ENCODE data around the gene TENM3.

The TENM3 gene

DNA sequence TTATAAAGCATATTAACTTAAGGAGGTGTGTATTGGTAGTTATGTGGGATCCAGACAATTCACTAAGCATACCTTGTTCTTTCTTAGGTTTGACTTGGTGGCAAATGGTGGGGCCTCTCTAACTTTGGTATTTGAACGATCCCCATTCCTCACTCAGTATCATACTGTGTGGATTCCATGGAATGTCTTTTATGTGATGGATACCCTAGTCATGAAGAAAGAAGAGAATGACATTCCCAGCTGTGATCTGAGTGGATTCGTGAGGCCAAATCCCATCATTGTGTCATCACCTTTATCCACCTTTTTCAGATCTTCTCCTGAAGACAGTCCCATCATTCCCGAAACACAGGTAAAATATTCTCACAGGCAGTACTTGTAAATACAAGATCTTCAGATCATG, 487.6 kb downstream of the TENM3 start:
- no peak for DNase-seq (ENCODE audit: low read depth, low spot score)

DNA sequence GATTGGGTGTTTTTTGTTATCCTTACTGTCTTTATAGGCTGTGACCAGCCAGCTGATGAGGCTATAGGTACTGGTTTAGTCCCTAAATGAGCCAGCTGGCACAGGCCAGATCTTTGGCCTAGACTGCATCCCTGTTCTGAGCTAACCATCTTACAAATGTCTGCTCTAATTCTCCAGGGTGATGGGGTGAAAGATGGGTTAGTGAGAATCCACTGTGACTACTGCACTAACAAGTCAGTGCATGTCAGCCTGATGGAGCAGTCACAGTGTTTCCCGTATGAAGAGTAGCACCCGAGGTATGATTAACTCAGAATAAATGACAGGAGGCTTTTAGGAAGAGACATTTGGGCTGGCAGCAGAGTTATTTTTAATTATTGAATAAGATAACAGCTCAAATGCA, 493.0 kb downstream of the TENM3 start:
- no peak for DNase-seq (ENCODE audit: low read depth, low spot score)

- DNase-seq (ENCODE audit: low read depth, low spot score): no peak
Measured at GRCh38 chr4:182738283-182739047, 495.3 kb downstream of the TENM3 start.

DNA sequence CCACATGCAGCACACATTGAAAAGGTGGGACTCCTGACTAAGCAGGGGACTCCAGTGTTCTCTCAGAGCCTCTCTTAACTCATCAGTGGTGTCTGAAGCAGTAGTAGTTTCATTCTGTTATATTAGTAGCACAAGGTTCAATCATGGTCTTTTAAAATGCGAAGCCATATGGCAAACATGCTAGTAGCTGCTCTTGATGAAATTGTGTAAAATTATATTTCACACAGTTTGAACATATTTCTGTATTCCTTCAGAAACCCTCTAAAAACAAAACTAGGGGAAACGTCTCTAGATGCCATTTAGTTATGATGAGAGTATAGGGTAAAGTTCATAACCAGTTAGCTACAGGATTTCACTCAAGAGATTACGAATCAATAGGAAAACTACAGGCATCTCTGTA, 497.1 kb downstream of the TENM3 start:
- no peak for DNase-seq (ENCODE audit: low read depth, low spot score)

GRCh38 chr4:182741054-182741453, 497.9 kb downstream of the TENM3 start:
- no peak for DNase-seq (ENCODE audit: low read depth, low spot score)

- no peak for DNase-seq (ENCODE audit: low read depth, low spot score)
Measured at GRCh38 chr4:182741914-182742313, 498.7 kb downstream of the TENM3 start.

- DNase-seq (ENCODE audit: low read depth, low spot score): no peak
Measured at GRCh38 chr4:182743815-182744214, 500.6 kb downstream of the TENM3 start.

GRCh38 chr4:182745237-182745636, 502.0 kb downstream of the TENM3 start:
- DNase-seq (ENCODE audit: low read depth, low spot score): no peak

GRCh38 chr4:182746876-182747275, 503.7 kb downstream of the TENM3 start:
- no peak for DNase-seq (ENCODE audit: low read depth, low spot score)

GRCh38 chr4:182748283-182748682, 505.1 kb downstream of the TENM3 start:
- DNase-seq (ENCODE audit: low read depth, low spot score): no peak

GRCh38 chr4:182748949-182749348, 505.7 kb downstream of the TENM3 start:
- no peak for DNase-seq (ENCODE audit: low read depth, low spot score)

GRCh38 chr4:182749667-182750167, 506.5 kb downstream of the TENM3 start:
- no peak for DNase-seq (ENCODE audit: low read depth, low spot score)

DNA sequence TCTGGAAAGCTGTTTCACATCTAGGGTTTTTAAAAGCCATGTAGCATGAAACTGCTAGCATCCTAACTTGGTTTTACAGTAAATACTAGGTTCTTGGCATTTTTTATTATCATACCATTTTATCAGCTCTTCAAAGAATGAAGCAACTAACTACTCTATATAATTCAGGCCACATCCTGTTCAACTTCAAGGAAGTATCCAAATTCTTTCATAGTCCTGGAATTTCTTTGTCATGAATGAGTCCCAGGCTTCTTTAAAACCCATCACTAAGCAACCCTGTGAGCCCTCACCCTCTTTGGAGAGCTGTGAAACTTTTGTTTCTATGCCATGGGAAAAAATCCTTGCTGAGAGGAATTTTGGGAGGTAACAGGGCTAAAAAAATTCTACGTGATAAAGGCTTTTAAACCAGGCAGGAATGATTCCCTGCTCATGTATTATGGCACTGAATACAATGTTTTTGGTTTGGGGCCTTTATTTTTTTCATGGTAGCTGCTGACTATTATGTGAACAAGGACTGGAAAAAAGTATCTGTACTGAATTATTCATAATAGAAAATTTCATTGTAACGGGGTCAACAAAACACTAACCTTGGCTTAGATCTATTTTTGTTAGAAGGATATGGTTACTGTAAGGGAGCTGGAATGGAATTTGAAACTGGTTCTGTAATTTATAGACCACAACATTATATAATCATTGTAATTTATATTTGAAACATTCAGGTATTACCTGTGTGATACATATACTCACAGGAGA, 509.1 kb downstream of the TENM3 start:
- DNase-seq (ENCODE audit: low read depth, low spot score): peak; percentile 85

GRCh38 chr4:182754895-182755294, 511.7 kb downstream of the TENM3 start:
- DNase-seq (ENCODE audit: low read depth, low spot score): no peak

DNA sequence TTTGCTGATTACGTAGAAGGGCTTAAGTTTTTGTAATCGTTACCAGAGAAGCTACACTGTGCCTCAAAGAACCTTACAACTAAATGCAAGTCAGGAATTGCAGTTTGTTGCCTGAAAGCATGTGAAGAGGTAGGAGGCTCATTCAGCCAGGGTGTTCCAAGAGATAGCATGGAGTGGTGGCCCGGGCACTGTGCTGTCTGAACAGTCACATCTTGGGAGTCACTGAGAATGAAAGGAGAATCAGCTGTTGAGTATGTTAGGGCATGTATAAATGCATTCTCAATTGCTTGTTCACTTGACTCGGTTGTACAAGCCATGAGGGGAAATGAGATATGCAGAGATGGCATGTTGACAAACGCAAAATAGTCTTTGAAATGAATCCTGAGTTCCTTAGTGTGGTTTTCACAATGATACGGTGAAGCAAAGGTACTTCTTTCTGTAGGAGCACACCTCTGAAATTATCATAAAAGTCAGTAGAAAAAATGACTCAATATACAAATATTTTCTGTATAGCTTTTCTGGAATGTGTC, 513.0 kb downstream of the TENM3 start:
- DNase-seq (ENCODE audit: low read depth, low spot score): no peak

GRCh38 chr4:182758273-182758672, 515.1 kb downstream of the TENM3 start:
- DNase-seq (ENCODE audit: low read depth, low spot score): no peak

DNA sequence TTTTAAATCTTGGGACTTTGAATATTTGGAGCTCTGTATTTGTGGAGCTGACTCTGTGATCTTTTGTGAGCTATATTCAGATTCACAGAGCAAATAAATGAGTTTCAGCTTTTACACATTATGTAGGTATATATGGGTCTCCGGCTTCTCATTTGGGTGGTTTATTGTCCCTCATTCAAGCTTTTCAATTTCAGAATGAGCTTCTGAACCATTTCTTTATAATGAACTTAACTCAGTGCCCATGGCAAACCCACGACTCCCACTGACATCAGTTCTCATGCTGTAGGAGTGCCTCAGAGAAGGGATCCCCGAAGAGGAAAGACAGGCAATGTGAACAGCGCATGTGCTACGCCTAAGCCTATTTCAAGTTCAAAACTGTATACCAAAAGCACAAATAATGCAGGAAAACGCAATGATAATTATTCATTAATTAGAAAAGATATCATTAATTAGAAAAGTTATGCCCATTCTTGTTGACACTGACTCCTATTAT, 517.4 kb downstream of the TENM3 start:
- DNase-seq (ENCODE audit: low read depth, low spot score): no peak

DNA sequence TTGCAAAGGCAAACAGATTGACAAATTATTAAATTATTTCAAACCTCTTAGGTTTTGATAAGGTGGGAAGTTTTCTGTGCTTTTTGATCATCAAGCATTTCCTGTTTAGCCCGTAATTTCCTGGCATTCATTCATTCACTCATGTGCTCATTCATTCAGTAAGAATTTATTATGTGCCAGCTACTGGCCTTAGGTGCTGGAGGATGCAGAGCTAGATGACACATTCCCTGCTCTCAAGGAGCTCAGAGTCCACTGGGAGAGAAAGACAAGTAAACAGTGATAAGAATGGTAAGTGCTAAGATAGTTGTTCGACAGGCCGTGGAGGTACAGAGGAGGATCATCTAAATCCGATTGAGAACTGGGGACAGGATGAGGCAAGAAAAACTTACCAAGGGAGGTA, 520.9 kb downstream of the TENM3 start:
- peak; percentile 22 for DNase-seq (ENCODE audit: low read depth, low spot score)

DNA sequence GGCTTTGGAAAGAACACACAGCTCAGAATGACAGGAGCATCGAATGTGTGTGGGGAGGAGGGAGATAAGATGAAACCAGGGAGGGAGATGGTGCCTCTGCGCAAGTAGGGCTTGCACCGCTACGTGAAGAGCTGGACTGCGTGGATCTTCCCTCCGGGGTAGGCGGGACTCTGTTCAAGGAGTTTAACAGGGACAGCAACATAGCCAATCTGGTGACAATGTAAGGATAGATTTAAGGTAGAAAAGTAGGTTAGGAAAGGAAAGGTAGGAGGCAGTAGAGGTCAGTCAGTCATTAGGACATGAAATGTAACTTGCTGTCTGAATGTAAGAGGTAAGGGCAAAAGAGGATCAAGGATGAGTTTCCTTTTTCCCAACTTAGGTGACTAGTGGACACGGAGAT, 521.4 kb downstream of the TENM3 start:
- DNase-seq (ENCODE audit: low read depth, low spot score): no peak

DNA sequence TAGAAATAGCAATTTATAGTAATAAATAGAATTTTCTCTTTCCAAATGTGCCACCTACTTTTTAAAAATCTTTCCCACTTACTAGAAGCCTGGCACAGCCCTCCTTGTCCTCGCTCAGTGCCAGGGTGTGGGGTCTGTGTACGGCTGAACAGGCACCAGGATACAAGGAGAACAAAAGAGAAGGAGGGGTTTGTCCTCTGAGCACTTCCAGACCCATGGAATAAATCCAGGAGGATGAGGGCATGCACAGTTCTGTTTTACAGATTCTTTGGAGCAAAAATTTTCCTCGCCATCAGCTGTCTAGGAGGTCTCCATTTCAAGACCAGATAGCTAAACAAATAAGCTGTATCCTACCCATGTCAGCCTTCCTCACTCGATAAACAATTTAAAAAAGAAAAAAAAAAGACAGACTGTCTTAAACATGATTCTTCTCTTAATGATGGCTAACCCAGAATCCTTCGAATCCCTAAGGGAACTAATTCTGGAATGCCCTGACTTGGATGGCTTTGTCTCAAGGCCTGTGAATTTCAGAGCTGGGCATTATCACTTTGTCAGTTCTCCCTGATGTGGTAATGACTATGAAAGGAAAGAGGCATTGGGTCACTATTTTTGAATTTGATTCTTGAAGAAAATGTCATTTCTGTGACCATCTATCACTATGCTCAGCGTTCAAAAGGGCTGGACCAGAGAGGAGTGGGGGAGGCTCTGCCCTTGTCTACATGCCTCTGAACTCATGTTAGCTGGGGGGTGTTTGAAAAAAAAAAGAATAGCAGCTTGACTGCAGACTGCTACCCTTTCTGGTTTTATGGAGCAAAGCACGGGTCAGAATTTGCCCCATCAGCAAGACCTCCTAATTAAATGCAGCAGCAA, 523.0 kb downstream of the TENM3 start:
- peak; percentile 39 for DNase-seq (ENCODE audit: low read depth, low spot score)

DNA sequence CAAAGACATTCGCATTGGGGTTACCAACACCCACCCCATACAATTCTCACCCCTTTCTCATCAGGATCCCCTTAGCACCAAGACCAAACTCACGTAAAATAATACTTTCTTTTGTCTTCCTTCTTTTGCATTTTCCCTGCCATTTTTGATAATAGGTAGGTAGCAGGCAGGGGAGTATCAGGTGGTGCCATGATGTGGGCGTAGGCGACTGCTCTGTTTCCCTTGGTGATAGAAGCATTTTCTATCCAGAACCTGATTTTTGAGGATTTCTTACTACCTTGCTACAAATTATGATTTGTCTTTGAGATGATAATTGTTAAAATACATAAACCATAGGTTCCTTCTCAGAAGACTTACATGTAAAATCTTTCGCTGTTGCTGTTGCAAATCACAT, 523.7 kb downstream of the TENM3 start:
- no peak for DNase-seq (ENCODE audit: low read depth, low spot score)

- DNase-seq (ENCODE audit: low read depth, low spot score): peak; percentile 57
Measured at GRCh38 chr4:182768838-182769237, 525.6 kb downstream of the TENM3 start.
